Adipocyte (in vitro differentiated cells): ENCODE measurements around the gene DCTN4.
A peak's percentile ranks its signal among the peaks of the same experiment; 100 is the strongest.

Source experiments
- DNase-seq: peaks from one replicate; pipeline ENCODE4 v3.0.0-alpha.2; 2015; ENCODE audit warnings: low read depth
- H3K27me3 ChIP-seq: replicated peaks from 2 replicates; pipeline ENCODE4 v1.7.0; 2013; ENCODE audit warnings: mild to moderate bottlenecking, low read length, moderate library complexity; ENCODE audit not compliant: control insufficient read depth, insufficient read depth
- H3K36me3 ChIP-seq: 2 replicates; pipeline ENCODE4 v1.7.0; 2013; ENCODE audit warnings: low read length, mild to moderate bottlenecking, moderate library complexity; ENCODE audit not compliant: control insufficient read depth, insufficient read depth, severe bottlenecking
- H3K4me1 ChIP-seq: 2 replicates; pipeline ENCODE4 v1.7.0; 2013; ENCODE audit warnings: mild to moderate bottlenecking, low read length, moderate library complexity; ENCODE audit not compliant: control insufficient read depth, insufficient read depth
- H3K4me3 ChIP-seq: 2 replicates; pipeline ENCODE4 v1.7.0; 2013; ENCODE audit warnings: mild to moderate bottlenecking, low read length, moderate library complexity
- H3K9ac ChIP-seq: 2 replicates; pipeline ENCODE4 v1.7.0; 2013; ENCODE audit warnings: mild to moderate bottlenecking, low read length, moderate library complexity
- H3K9me3 ChIP-seq: 2 replicates; pipeline ENCODE4 v1.7.0; 2013; ENCODE audit warnings: mild to moderate bottlenecking, low read length, moderate library complexity; ENCODE audit not compliant: control insufficient read depth

DCTN4 gene

DNA sequence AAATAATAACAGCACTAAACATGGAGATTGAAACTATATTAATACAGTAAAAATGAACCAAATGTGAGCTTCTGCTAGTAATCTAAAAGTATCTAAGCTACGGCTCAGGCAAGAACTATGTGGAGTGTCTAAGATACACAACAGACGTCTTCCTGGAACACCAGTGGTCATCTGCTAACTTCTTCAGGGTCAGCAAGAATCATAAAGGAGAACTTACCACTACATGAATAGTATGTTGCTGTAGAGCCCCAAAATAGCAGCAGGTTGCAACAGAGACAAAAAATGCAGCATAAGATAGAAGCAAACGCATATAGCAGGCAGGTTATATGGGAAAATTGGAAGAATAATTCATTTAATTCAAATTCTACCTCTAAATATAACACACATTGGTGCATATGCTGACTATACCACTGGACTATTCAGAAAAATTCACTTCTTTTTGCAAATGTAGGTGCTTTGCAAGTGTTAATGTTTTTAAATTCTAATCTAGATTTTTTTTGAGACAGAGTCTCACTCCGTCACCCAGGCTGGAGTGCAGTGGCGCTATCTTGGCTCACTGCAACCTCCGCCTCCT, 27.1 kb downstream of the DCTN4 start:
- Histone ChIP-seq H3K4me1 (no peaks in the 10 kb centered on the region), H3K9me3 (no peaks in the 10 kb centered on the region), H3K4me3 (no peak overlapping the region), H3K27me3 (no peaks in the 10 kb centered on the region), H3K9ac (no peak overlapping the region), H3K36me3 (peaks cover 78% of the 10 kb centered on the region)
- DNase-seq: no peak

DNA sequence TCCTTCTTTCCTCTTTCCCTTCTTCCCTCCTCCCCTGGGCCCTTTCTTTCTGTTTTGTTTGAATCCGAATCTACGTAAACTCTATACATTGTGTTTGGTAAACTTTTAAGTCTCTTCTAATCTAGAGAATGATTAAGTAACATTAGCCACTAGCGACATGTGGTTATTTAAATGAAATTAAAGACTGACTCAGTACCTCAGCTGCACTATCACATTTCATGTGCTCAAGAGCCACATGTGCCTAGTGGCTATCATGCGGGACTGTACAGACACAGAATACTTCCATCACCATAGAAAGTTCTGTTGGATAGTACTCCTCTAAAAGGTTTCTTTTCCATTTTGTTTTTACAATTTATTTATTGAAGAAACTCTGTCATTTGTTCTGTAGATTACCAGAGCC, 29.0 kb downstream of the DCTN4 start:
- H3K9me3 ChIP-seq: no peaks in the 10 kb centered on the region
- H3K36me3 ChIP-seq: peaks cover 85% of the 10 kb centered on the region

DNA sequence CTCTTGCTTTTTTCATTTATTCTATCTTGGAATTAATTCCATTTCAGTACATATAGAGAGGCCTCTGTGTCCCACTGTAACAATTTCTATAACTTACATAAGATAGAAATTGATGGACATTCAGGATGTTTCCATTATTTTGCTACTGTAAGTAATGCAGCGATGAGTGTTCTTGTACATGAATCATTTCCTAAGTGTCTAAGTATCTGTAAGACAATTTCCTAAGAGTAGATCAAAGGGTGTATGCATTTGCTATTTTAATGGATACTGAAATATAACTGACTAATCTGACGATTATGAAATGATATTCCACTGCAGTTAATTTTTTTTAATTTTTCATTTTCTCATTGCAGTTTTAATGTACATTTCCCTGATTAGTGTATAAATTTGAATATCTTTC, 35.0 kb downstream of the DCTN4 start:
- no peak for DNase-seq
- Histone ChIP-seq H3K4me3 (no peak overlapping the region), H3K27me3 (no peaks in the 10 kb centered on the region), H3K4me1 (no peaks in the 10 kb centered on the region), H3K9ac (no peak overlapping the region), H3K36me3 (peaks cover 93% of the 10 kb centered on the region), H3K9me3 (no peaks in the 10 kb centered on the region)

More for the DNA sequence above, 29.0 kb downstream of the DCTN4 start:
- Histone ChIP-seq H3K4me3 (no peak overlapping the region), H3K27me3 (no peaks in the 10 kb centered on the region), H3K9ac (no peak overlapping the region), H3K4me1 (no peaks in the 10 kb centered on the region)
- DNase-seq: no peak

DNA sequence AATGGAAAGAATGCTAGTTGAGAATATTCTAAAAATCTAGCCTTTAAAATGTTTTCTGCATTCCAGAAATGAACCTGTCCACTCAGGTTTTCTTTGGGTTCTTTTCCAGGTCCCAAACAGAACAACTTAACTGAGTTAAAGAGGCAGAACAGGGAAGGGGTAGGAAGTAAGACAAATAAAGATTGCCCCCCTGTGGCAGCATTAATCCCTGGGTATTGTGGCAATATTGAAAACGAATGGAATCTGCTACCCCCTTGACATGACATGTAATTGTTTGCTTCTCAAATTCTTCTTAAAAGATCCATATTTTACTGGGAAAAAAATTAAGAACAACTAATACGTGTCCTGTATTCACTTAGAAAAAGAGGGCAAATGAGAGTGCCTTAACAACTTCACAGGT, 48.7 kb downstream of the DCTN4 start:
- H3K36me3 ChIP-seq: peaks cover 78% of the 10 kb centered on the region
- H3K27me3 ChIP-seq: no peaks in the 10 kb centered on the region
- DNase-seq: peak; percentile 5
- H3K4me3 ChIP-seq: no peak overlapping the region
- no peaks in the 10 kb centered on the region for H3K9me3 ChIP-seq
- no peaks in the 10 kb centered on the region for H3K4me1 ChIP-seq
- H3K9ac ChIP-seq: no peak overlapping the region

DNA sequence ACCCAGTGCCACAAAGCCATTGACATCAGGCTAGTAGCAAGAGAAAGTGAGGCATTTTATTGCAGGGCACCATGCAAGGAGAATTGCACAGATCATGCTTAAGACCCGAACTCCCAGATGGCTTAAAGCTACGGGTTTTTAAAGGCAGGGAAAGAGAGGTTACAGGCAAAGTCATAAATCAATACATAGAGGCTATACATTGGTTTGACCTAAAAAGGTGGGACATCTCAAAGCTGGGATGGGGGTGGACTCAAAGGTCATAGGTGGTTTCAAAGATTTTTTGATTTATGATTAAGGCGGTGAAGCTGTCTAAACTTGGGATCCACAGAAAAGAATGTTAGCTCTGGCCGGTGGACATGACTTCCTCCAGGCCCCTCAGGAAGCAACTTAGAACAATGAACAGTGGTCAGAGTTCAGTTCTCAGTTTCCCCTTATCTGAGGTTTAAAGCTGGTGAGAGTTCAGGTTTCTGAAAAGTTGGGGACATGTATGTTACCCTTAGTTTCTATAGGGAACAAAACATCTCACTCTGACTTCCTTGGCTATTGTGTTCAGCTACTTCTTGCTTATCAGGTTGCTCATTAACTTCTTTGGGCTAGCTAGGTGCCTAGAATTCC, 51.9 kb downstream of the DCTN4 start:
- H3K27me3 ChIP-seq: no peaks in the 10 kb centered on the region
- no peaks in the 10 kb centered on the region for H3K9me3 ChIP-seq
- H3K4me1 ChIP-seq: no peaks in the 10 kb centered on the region
- H3K4me3 ChIP-seq: no peak overlapping the region
- no peak for DNase-seq
- no peak overlapping the region for H3K9ac ChIP-seq
- peaks cover 49% of the 10 kb centered on the region for H3K36me3 ChIP-seq

DNA sequence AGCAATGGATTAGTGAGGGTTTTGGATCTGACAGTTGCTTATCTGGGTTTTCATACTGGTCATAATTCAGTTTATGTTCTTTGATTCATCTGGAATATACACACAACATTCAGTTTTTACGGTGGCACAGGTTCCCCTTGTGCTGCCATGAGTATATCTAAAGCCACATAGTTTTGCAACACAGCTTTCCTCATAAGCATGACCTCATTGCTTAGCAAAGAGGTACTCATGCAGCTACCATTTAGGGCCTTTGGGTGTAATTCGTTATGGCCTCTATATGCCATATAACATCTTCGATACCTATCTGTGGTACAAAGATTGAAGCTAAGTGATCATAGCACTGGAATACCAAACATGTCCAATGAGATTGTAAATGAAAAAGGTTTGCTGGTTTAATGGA, 55.1 kb downstream of the DCTN4 start:
- Histone ChIP-seq H3K9me3 (no peaks in the 10 kb centered on the region), H3K9ac (no peak overlapping the region), H3K4me3 (no peak overlapping the region), H3K36me3 (peaks cover 19% of the 10 kb centered on the region), H3K4me1 (peaks cover 11% of the 10 kb centered on the region), H3K27me3 (no peaks in the 10 kb centered on the region)
- DNase-seq: no peak

DNA sequence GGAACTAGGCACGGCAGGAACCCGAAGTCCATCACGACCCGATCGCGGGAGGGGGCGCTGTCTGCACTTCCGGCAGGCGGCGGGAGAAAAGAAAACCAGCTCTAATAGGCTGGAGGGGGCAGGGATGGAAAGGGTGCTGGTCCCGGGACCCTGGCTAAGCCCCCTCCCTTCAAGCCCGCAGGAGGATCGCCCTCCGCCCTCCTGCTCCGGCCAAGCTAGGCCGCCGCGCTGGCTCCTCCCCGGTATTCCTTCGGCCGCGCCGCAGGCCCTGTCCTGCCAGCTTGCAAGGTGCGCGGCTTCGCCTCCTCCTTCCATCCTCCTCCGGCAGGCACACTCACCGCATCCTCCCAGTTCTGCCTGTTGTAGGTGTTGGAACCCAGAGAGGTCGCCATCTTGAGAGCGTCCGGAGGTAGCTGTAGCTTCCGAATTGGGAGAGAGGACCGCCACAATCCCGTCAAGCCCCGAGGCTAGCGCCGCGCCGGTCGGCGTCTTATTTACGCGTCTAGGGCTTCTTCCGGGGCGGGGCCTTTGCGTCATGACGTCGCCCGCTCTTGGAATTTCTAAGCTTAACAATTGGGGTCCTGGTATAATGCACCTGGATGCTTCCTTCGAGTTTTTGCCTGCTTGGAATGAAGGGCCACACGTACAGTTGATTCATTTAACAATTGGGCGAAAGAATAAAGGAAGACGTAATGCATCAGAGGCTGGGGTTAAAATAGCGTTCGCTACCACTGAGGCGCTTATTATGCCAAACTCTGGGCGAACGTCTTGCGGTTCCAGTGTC, 58.0 kb downstream of the DCTN4 start, which contains the start of gene RBM22:
TSS of gene RBM22 (minus strand) at position 469 of the 784 bp plus-strand sequence. CDS start at position 392, 77 bp downstream.
- Histone ChIP-seq H3K9ac (peak within 1 kb of the TSS; percentile 98), H3K4me1 (peaks cover 11% of the 10 kb centered on the region), H3K27me3 (no peaks in the 10 kb centered on the region), H3K4me3 (peak within 1 kb of the TSS; percentile 97), H3K36me3 (peaks cover 31% of the 10 kb centered on the region), H3K9me3 (no peaks in the 10 kb centered on the region)
- DNase-seq: peak; percentile 97

DNA sequence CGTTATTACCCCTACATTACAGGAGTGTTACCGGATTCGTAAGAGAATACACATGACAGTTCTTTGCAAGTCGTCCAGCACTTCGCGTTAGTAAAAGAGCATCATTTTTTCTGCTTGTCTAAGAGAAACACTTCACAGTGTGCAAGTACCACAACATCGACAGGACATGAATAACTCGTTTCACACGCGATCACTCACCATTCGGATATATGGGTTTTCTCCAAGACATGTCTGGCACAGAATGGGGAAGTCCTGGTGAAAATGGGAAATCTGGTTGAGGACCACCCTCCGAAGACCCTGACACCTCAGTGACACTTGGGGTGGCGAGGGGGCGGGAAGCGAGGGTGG, 58.6 kb downstream of the DCTN4 start:
- DNase-seq: no peak
- peak overlapping the region; percentile 98 for H3K9ac ChIP-seq
- no peaks in the 10 kb centered on the region for H3K27me3 ChIP-seq

DNA sequence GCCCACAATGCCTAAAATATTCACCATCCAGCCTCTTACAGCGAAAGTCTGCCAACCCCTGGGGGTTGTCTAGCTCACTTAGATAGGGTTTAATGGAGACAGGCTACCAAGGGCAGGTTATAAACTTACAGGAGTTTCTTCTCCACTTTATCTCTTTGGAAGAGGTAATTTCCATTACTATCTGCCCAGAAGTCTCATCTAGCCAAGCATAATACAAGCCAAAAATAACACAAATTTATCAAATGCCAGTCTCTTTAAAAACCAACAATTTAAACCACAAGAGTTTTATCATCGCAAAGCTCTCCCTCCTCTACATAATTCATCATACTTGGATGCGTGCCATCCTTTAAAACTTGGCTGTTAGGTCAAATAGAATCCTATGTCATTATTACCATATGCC, 64.2 kb downstream of the DCTN4 start:
- Histone ChIP-seq H3K36me3 (peaks cover 88% of the 10 kb centered on the region), H3K4me1 (peaks cover 4% of the 10 kb centered on the region)

More for the DNA sequence above, 58.6 kb downstream of the DCTN4 start:
- Histone ChIP-seq H3K9me3 (no peaks in the 10 kb centered on the region), H3K4me3 (peak overlapping the region; percentile 97), H3K36me3 (peaks cover 37% of the 10 kb centered on the region), H3K4me1 (peaks cover 11% of the 10 kb centered on the region)

DNA sequence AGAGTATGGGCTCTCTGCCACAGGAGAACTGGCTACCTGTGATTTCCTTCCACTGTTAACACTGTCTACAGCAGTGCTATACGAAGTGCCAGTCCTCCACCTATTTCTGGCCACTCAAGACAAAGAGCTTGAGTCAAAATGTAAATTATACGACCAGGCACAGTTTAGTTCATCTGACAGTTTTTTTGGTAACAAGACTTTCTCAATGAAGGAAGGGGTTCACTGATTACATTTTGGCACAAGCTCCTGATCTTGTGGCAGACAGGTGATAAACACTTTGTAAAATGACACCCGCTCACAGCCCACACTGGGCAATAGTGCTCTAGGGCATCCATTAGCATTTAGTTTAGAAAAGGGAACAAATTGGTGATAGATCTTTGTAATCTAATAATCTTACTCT, 66.5 kb downstream of the DCTN4 start:
- Histone ChIP-seq H3K4me1 (no peaks in the 10 kb centered on the region), H3K4me3 (no peak overlapping the region), H3K27me3 (no peaks in the 10 kb centered on the region), H3K9me3 (no peaks in the 10 kb centered on the region), H3K36me3 (peaks cover 72% of the 10 kb centered on the region), H3K9ac (no peak overlapping the region)
- no peak for DNase-seq

More for the DNA sequence above, 64.2 kb downstream of the DCTN4 start:
- peak; percentile 15 for DNase-seq
- H3K9me3 ChIP-seq: no peaks in the 10 kb centered on the region
- H3K4me3 ChIP-seq: no peak overlapping the region
- H3K27me3 ChIP-seq: no peaks in the 10 kb centered on the region
- no peak overlapping the region for H3K9ac ChIP-seq

DNA sequence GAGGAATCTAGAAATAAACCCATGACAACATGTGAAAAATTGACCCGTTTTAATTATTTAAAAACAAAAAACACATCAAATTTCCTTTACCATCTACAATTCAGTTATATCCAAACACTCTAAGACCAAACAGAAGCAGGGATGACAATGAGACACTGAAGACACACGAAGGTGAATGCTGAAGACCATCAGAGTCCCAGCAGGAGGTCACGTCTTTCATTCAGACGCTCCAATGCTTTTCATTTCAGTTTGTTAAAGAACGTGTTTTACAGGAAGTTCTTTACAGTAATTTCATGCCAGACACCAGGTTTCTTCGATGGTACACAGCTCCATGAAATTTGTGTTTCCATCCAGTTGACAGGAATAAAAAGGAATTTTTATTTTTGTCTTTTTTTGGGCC, 68.1 kb downstream of the DCTN4 start:
- H3K27me3 ChIP-seq: no peaks in the 10 kb centered on the region
- peaks cover 57% of the 10 kb centered on the region for H3K36me3 ChIP-seq
- no peaks in the 10 kb centered on the region for H3K4me1 ChIP-seq
- no peaks in the 10 kb centered on the region for H3K9me3 ChIP-seq
- no peak overlapping the region for H3K4me3 ChIP-seq
- H3K9ac ChIP-seq: no peak overlapping the region
- DNase-seq: no peak
